ENCODE data around the gene MCM7. TPM values are rescaled to one million over a fixed set of nuclear protein-coding genes. Genes with fewer than 3 reads are reported as not detected.

Gene MCM7
- total and polyA plus RNA-seq, 10 of the 15 experiments (the other 5 are each of a cell fraction or from before 2014, with no cell fraction given) = 183 to 383 (median 244) TPM

DNA sequence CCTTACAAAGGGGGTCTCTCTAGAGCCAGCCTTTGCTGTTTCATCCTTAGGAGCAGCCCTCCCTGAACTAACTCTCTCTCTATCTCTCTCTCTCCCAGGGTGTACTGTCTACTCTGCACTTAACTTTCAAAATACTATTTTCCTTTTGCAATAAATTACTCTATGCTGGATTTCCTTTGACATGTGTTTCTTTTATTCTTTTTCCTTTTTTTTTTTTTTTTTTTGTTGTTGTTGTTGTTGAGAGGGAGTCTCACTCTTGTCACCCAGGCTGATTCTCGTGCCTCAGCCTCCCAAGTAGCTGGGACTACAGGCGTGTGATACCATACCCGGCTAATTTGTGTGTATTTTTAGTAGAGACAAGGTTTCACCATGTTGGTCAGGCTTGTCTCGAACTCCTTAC is 18.2 kb downstream of the MCM7 start:
- intact Hi-C loops (cut with micrococcal nuclease; ENCODE audit: unreplicated experiment) (loop anchor here (1.0 to 10.0 kb wide), 5 partner anchors 18 to 168 kb away; partner anchors contain the start of genes AP4M1, LAMTOR4, MBLAC1 and MCM7), in situ Hi-C loops (cut with MboI) (no loop called here)
- Histone ChIP-seq H3K4me3 (no peak overlapping the region), H3K36me3 (ENCODE audit: control insufficient read depth in 2 of 2, insufficient read depth in 2 of 2, low read length in 1 of 2) (no peaks in the 10 kb centered on the region; a peak in 2 of 4 replicates), H3K9me3 (replicated peaks; ENCODE audit: control insufficient read depth, insufficient read depth, low read length) (no peaks in the 10 kb centered on the region), H3K27me3 (replicated peaks in 1 of 2; ENCODE audit: control insufficient read depth in 2 of 2, insufficient read depth in 2 of 2, low read length in 1 of 2) (no peaks in the 10 kb centered on the region), H2AFZ (ENCODE audit: control insufficient read depth, low read depth, low read length) (peak overlapping the region; percentile 61), H3K27ac (ENCODE audit: control insufficient read depth, insufficient read depth) (no peak overlapping the region), H3K9ac (ENCODE audit: control insufficient read depth, insufficient read depth, low read length) (no peak overlapping the region), H3K4me2 (ENCODE audit: control insufficient read depth, insufficient read depth) (peak overlapping the region; percentile 81), H4K20me1 (ENCODE audit: control insufficient read depth, insufficient read depth) (no peaks in the 10 kb centered on the region), H3K79me2 (ENCODE audit: control insufficient read depth, insufficient read depth, low read length) (peaks cover 37% of the 10 kb centered on the region), H3K4me1 (ENCODE audit: control insufficient read depth, insufficient read depth, low read length) (peaks cover 4% of the 10 kb centered on the region)
- ChIA-PET CTCF (interaction anchor here (0.7 to 1.5 kb wide), 19 partner anchors 11 to 292 kb away, joined by 3 to 15 read pairs (median 4); partner anchors contain the start of genes AP4M1, MBLAC1, MCM7 and ZKSCAN1), SMC1A (ENCODE audit: uncharacterized antibody, unreplicated experiment) (interaction anchor here (0.6 to 1.4 kb wide), 13 partner anchors 13 to 171 kb away, joined by 3 to 11 read pairs (median 4); partner anchors contain the start of genes AP4M1, LAMTOR4, MCM7 and TRIM4), RAD21 (ENCODE audit: unreplicated experiment) (interaction anchor here (0.6 to 1.2 kb wide), 23 partner anchors 11 to 1802 kb away, joined by 3 to 23 read pairs (median 4); partner anchors contain the start of genes AP4M1, MBLAC1, MCM7 and MEPCE), POLR2A (interaction anchor here (0.6 to 1.6 kb wide), 17 partner anchors 7 to 578 kb away, joined by 3 to 15 read pairs (median 4); partner anchors contain the start of genes AP4M1, LAMTOR4, MBLAC1 and MCM7)
- TF ChIP-seq RFX5 (IDR thresholded peaks at IDR 0.05; ENCODE audit: low read depth, low read length) = no peak
- no peak for TF ChIP-seq CHD2 (IDR thresholded peaks at IDR 0.05; ENCODE audit: borderline replicate concordance, low read depth, low read length)
- no peak for TF ChIP-seq ZSCAN29 (IDR thresholded peaks at IDR 0.05)
- TF ChIP-seq PML (IDR thresholded peaks at IDR 0.05; ENCODE audit: low read length) = no peak
- no peak for TF ChIP-seq BACH1 (IDR thresholded peaks at IDR 0.05; ENCODE audit: borderline replicate concordance)
- TF ChIP-seq MXI1 (IDR thresholded peaks at IDR 0.05; ENCODE audit: low read depth, low read length) = no peak
- FAIRE-seq (no peak), DNase-seq (ENCODE audit: low read depth, low spot score) (no peak), ATAC-seq (no peak)
- BruUV-seq (replicated peaks) = no TSS peak
- WGBS (ENCODE audit: insufficient coverage, insufficient replicate concordance, low lambda C conversion rate, missing lambda C conversion rate) = 12% methylated on average over 3 of the region's 4 CpGs
